ENCODE measurements around the gene RPS6KB2. TPM values are rescaled to one million over a fixed set of nuclear protein-coding genes. Genes with fewer than 3 reads are reported as not detected.

Gene RPS6KB2
- total RNA-seq, 3 donors from 2014 or later (not counting 1 experiment from before 2014, with no cell fraction given) = 81.0 to 89.6 (median 84.6) TPM

- Mint-ChIP-seq H3K4me3 (peak overlapping the region; percentile 47), H3K27ac (no peak overlapping the region), H3K9me3 (no peaks in the 10 kb centered on the region), H3K36me3 (no peaks in the 10 kb centered on the region), H3K4me1 (peaks cover 23 to 39% of the 10 kb centered on the region in 2 donors), H3K27me3 (ENCODE audit: low read depth in 2 of 2) (no peaks in the 10 kb centered on the region)
- H3K36me3 ChIP-seq (ENCODE audit: control insufficient read depth, insufficient read depth, low read length) = peaks cover 50% of the 10 kb centered on the region
- H3K9me3 ChIP-seq (ENCODE audit: control insufficient read depth, insufficient read depth, low read length) = no peaks in the 10 kb centered on the region
- no peak for TF ChIP-seq CTCF (IDR thresholded peaks at IDR 0.05)
- no peak overlapping the region for H3K4me3 ChIP-seq (ENCODE audit: low read length)
- intact Hi-C loops (cut with micrococcal nuclease) = no loop called here
- ATAC-seq (no peak), DNase-seq (no peak)
- H3K27me3 ChIP-seq (ENCODE audit: control insufficient read depth, insufficient read depth, low read length) = no peaks in the 10 kb centered on the region
- H3K4me1 ChIP-seq (ENCODE audit: control insufficient read depth, insufficient read depth, low read length) = peaks cover 70% of the 10 kb centered on the region
- WGBS (ENCODE audit: insufficient coverage) = 88% methylated on average over 31 of the region's 31 CpGs
- no peak overlapping the region for H3K27ac ChIP-seq (ENCODE audit: low read length)
Measured at GRCh38 chr11:67398661-67399563, 29.4 kb upstream of the RPS6KB2 start.

- Mint-ChIP-seq H3K36me3 (no peaks in the 10 kb centered on the region), H3K4me3 (peak overlapping the region; percentile 88), H3K27me3 (ENCODE audit: low read depth in 2 of 2) (no peaks in the 10 kb centered on the region), H3K27ac (peak overlapping the region; percentile 84 to 96), H3K9me3 (no peaks in the 10 kb centered on the region), H3K4me1 (peaks cover 33 to 52% of the 10 kb centered on the region in 2 donors)
- ATAC-seq (no peak), DNase-seq (peak in 1 of 2 donors; percentile 41)
- H3K9me3 ChIP-seq (ENCODE audit: control insufficient read depth, insufficient read depth, low read length) = no peaks in the 10 kb centered on the region
- no peak for TF ChIP-seq CTCF (IDR thresholded peaks at IDR 0.05)
- peaks cover 85% of the 10 kb centered on the region for H3K4me1 ChIP-seq (ENCODE audit: control insufficient read depth, insufficient read depth, low read length)
- peak overlapping the region; percentile 60 for H3K27ac ChIP-seq (ENCODE audit: low read length)
- peak overlapping the region; percentile 69 for H3K4me3 ChIP-seq (ENCODE audit: low read length)
- intact Hi-C loops (cut with micrococcal nuclease) = loop anchor here (5.0 kb wide), 3 partner anchors 67 to 107 kb away; partner anchors contain the start of genes AIP, CDK2AP2, PITPNM1 and TMEM134
- peaks cover 52% of the 10 kb centered on the region for H3K36me3 ChIP-seq (ENCODE audit: control insufficient read depth, insufficient read depth, low read length)
- H3K27me3 ChIP-seq (ENCODE audit: control insufficient read depth, insufficient read depth, low read length) = no peaks in the 10 kb centered on the region
- WGBS (ENCODE audit: insufficient coverage) = 42% methylated on average over 23 of the region's 23 CpGs
Measured at GRCh38 chr11:67400251-67400941, 27.9 kb upstream of the RPS6KB2 start.

- Mint-ChIP-seq H3K27ac (peak overlapping the region; percentile 84 to 96), H3K27me3 (ENCODE audit: low read depth in 2 of 2) (no peaks in the 10 kb centered on the region), H3K36me3 (no peaks in the 10 kb centered on the region), H3K4me3 (peak overlapping the region; percentile 88), H3K4me1 (peaks cover 38 to 58% of the 10 kb centered on the region in 2 donors), H3K9me3 (no peaks in the 10 kb centered on the region)
- Histone ChIP-seq H3K27me3 (ENCODE audit: control insufficient read depth, insufficient read depth, low read length) (no peaks in the 10 kb centered on the region), H3K36me3 (ENCODE audit: control insufficient read depth, insufficient read depth, low read length) (peaks cover 52% of the 10 kb centered on the region), H3K9me3 (ENCODE audit: control insufficient read depth, insufficient read depth, low read length) (no peaks in the 10 kb centered on the region), H3K27ac (ENCODE audit: low read length) (peak overlapping the region; percentile 60), H3K4me3 (ENCODE audit: low read length) (peak overlapping the region; percentile 69), H3K4me1 (ENCODE audit: control insufficient read depth, insufficient read depth, low read length) (peaks cover 91% of the 10 kb centered on the region)
- DNase-seq (no peak), ATAC-seq (peak; percentile 1 to 17 (median 4))
- WGBS (ENCODE audit: insufficient coverage) = 5% methylated on average over 27 of the region's 27 CpGs
- TF ChIP-seq CTCF (IDR thresholded peaks at IDR 0.05) = no peak
- intact Hi-C loops (cut with micrococcal nuclease) = loop anchor here (5.0 kb wide), 3 partner anchors 66 to 106 kb away; partner anchors contain the start of genes AIP, CDK2AP2, PITPNM1 and TMEM134
Measured at GRCh38 chr11:67400942-67401494, 27.3 kb upstream of the RPS6KB2 start.
